HepG2 (cell line): ENCODE results near the gene MEF2D. TPM values are rescaled to one million over a fixed set of nuclear protein-coding genes. Genes with fewer than 3 reads are reported as not detected.

Source experiments
- AFF4 ChIP-seq: sonication (generic); formaldehyde crosslinking; IDR thresholded peaks from 2 replicates; pipeline ENCODE4 v1.4.0; 2020; ENCODE audit warnings: missing genetic modification reagents
- DMAP1 ChIP-seq: IDR thresholded peaks from 2 replicates; pipeline ENCODE4 v1.6.1; 2016
- HOXA9 ChIP-seq: sonication (generic); formaldehyde crosslinking; IDR thresholded peaks from 2 replicates; pipeline ENCODE4 v1.8.1; 2022; ENCODE audit warnings: missing genetic modification reagents, mild to moderate bottlenecking, moderate library complexity, borderline replicate concordance
- IKZF5 ChIP-seq: IDR thresholded peaks from 2 replicates; pipeline ENCODE4 v1.6.1; 2018; ENCODE audit warnings: missing genetic modification reagents, mild to moderate bottlenecking, missing compliant biosample characterization
- KLF13 ChIP-seq: sonication (generic); formaldehyde crosslinking; IDR thresholded peaks from 2 replicates; pipeline ENCODE4 v1.4.0; 2020; ENCODE audit warnings: mild to moderate bottlenecking, missing genetic modification reagents
- MED8 ChIP-seq: sonication (generic); formaldehyde crosslinking; IDR thresholded peaks from 2 replicates; pipeline ENCODE4 v1.8.1; 2023; ENCODE audit warnings: mild to moderate bottlenecking, missing genetic modification reagents; ENCODE audit not compliant: insufficient replicate concordance
- NAIF1 ChIP-seq: sonication (generic); formaldehyde crosslinking; IDR thresholded peaks from 2 replicates; pipeline ENCODE4 v1.5.0; 2020; ENCODE audit warnings: mild to moderate bottlenecking, missing genetic modification reagents, borderline replicate concordance
- PRDM15 ChIP-seq: sonication (generic); formaldehyde crosslinking; IDR thresholded peaks from 2 replicates; pipeline ENCODE4 v1.4.0; 2020; ENCODE audit warnings: missing genetic modification reagents
- RFX3 ChIP-seq: IDR thresholded peaks from 2 replicates; pipeline ENCODE4 v1.6.1; 2016; ENCODE audit warnings: missing biosample characterization, missing genetic modification reagents
- SYNCRIP ChIP-seq: fragments of 200-400 bp; formaldehyde crosslinking; IDR thresholded peaks from 2 replicates; pipeline ENCODE4 v1.6.1; 2018; ENCODE audit warnings: mild to moderate bottlenecking, low read depth, low read length; ENCODE audit not compliant: insufficient read depth
- TRAFD1 ChIP-seq: sonication (generic); formaldehyde crosslinking; IDR thresholded peaks from 2 replicates; pipeline ENCODE4 v1.5.1; 2020; ENCODE audit warnings: missing genetic modification reagents, mild to moderate bottlenecking, borderline replicate concordance
- ZNF121 ChIP-seq: sonication (generic); formaldehyde crosslinking; IDR thresholded peaks from 2 replicates; pipeline ENCODE4 v1.5.0; 2020; ENCODE audit warnings: mild to moderate bottlenecking, missing genetic modification reagents
- ZNF224 ChIP-seq: sonication (generic); formaldehyde crosslinking; IDR thresholded peaks from 2 replicates; pipeline ENCODE4 v1.5.0; 2020; ENCODE audit warnings: mild to moderate bottlenecking, missing genetic modification reagents
- ZNF547 ChIP-seq: sonication (generic); formaldehyde crosslinking; IDR thresholded peaks from 2 replicates; pipeline ENCODE4 v1.5.1; 2020; ENCODE audit warnings: mild to moderate bottlenecking, missing genetic modification reagents
- ZNF691 ChIP-seq: sonication (generic); formaldehyde crosslinking; IDR thresholded peaks from 2 replicates; pipeline ENCODE4 v1.4.0; 2020; ENCODE audit warnings: missing genetic modification reagents, low read depth, mild to moderate bottlenecking, borderline replicate concordance
- ZNF878 ChIP-seq: sonication (generic); formaldehyde crosslinking; IDR thresholded peaks from 2 replicates; pipeline ENCODE4 v1.8.1; 2023; ENCODE audit warnings: mild to moderate bottlenecking, missing genetic modification reagents, moderate library complexity
- polyA plus RNA-seq, 8 experiments: library from polyadenylated mRNA; depleted of rRNA in 3 of 8; stranded (reverse) in 7 of 8; unstranded in 1 of 8; fragments of >200 nt; fragmentation: Illumina TruSeq in 4 of 8; extraction: Trizol in 4 of 8; gene quantifications; 2 replicates each; pipeline versions ENCODE4 v1.2.1 to v1.2.3, GENCODE V29; 2011 to 2016; ENCODE audit warnings: low read depth in 4 of 8, missing spikeins in 1 of 8, mixed read lengths in 1 of 8; ENCODE audit not compliant: insufficient read depth in 1 of 8
- total RNA-seq, 5 experiments: library from RNA; depleted of rRNA; stranded (reverse); fragments of >200 nt; fragmentation: Illumina TruSeq; extraction: Trizol; gene quantifications; 2 replicates each; pipeline ENCODE4 v1.2.3, GENCODE V29; 2016; ENCODE audit warnings: low read depth in 1 of 5

Gene MEF2D
- total and polyA plus RNA-seq, 2 of the 13 experiments (the other 11 are each of a cell fraction or from before 2014, with no cell fraction given), result 1.6 to 3.9 TPM

- no peak for TF ChIP-seq AFF4
- no peak for TF ChIP-seq SYNCRIP
- TF ChIP-seq RFX3, result no peak
- no peak for TF ChIP-seq PRDM15 (CRISPR knock-in tag)
- peak; percentile 75 for TF ChIP-seq DMAP1
- peak; percentile 94; the same call in 1 of the 2 replicates for TF ChIP-seq TRAFD1 (CRISPR knock-in tag)
- peak; percentile 91; the same call in 1 of the 2 replicates for TF ChIP-seq ZNF691
- peak; percentile 88 for TF ChIP-seq ZNF121
- TF ChIP-seq ZNF878 (CRISPR knock-in tag), result peak; percentile 99
- TF ChIP-seq NAIF1, result 0 out of 2 replicates have a peak, but pooled peaks have one; percentile 75
- TF ChIP-seq MED8 (CRISPR knock-in tag), result peak; percentile 81
- peak; percentile 94; the same call in 1 of the 2 replicates for TF ChIP-seq ZNF224
- no peak for TF ChIP-seq KLF13 (CRISPR knock-in tag)
- TF ChIP-seq ZNF547, result no peak
- peak; percentile 99 for TF ChIP-seq IKZF5 (CRISPR knock-in tag)
- TF ChIP-seq HOXA9, result no peak
Observed at GRCh38 chr1:156471496-156472490, 28.8 kb downstream of the MEF2D start (continued).
